Activated CD4-positive, alpha-beta T cell treated with anti-CD3 and anti-CD28 coated beads for 4 hours (primary cell): Measurements from ENCODE around the gene RNF125.
"Not testable (repeated sequence)": the region's sequence is repeated elsewhere in the genome, so short reads cannot be mapped to it uniquely, and the experiment has no call there.

Source experiments
- DNase-seq, 2 donors: peaks; one replicate each; pipeline ENCODE4 v3.0.0-alpha.2; 2020

Gene RNF125

GRCh38 chr18:32018331-32019250, at the start of gene RNF125:
Gene RNF125 (plus strand): TSS chr18:32018825. CDS start chr18:32018864, 39 bp downstream.
- peak; percentile 83 to 88 for DNase-seq

GRCh38 chr18:31970617-31971016, 48.0 kb upstream of the RNF125 start:
- DNase-seq = no peak

GRCh38 chr18:31973929-31974546, 44.6 kb upstream of the RNF125 start:
- no peak for DNase-seq

- no peak for DNase-seq
Measured at GRCh38 chr18:31976242-31976641, 42.4 kb upstream of the RNF125 start.

GRCh38 chr18:31977270-31977872, 41.3 kb upstream of the RNF125 start:
- peak; percentile 19 to 41 for DNase-seq

- no peak for DNase-seq
Measured at GRCh38 chr18:31978616-31979015, 40.0 kb upstream of the RNF125 start.

GRCh38 chr18:31979714-31980113, 38.9 kb upstream of the RNF125 start:
- no peak for DNase-seq

- no peak for DNase-seq
Measured at GRCh38 chr18:31980863-31981262, 37.8 kb upstream of the RNF125 start.

GRCh38 chr18:31983020-31983419, 35.6 kb upstream of the RNF125 start:
- no peak for DNase-seq

GRCh38 chr18:31983976-31984375, 34.6 kb upstream of the RNF125 start:
- no peak for DNase-seq

- no peak for DNase-seq
Measured at GRCh38 chr18:31990823-31991222, 27.8 kb upstream of the RNF125 start.

- DNase-seq = no peak
Measured at GRCh38 chr18:31996007-31996406, 22.6 kb upstream of the RNF125 start.

- DNase-seq = no peak
Measured at GRCh38 chr18:31998880-31999412, 19.7 kb upstream of the RNF125 start.

- not testable (repeated sequence) for DNase-seq
Measured at GRCh38 chr18:32001141-32001540, 17.5 kb upstream of the RNF125 start.

GRCh38 chr18:32003822-32004221, 14.8 kb upstream of the RNF125 start:
- DNase-seq = not testable (repeated sequence)

GRCh38 chr18:32010124-32010721, 8.4 kb upstream of the RNF125 start:
- no peak for DNase-seq

GRCh38 chr18:32011193-32011592, 7.4 kb upstream of the RNF125 start:
- DNase-seq = no peak

- DNase-seq = peak; percentile 46 to 51
Measured at GRCh38 chr18:32019251-32019948, 775 bp downstream of the RNF125 start.

- DNase-seq = peak; percentile 31 to 50
Measured at GRCh38 chr18:32019949-32020625, 1.5 kb downstream of the RNF125 start.

- no peak for DNase-seq
Measured at GRCh38 chr18:32021756-32022564, 3.3 kb downstream of the RNF125 start.

- no peak for DNase-seq
Measured at GRCh38 chr18:32025744-32026143, 7.1 kb downstream of the RNF125 start.
